Measurements from ENCODE around the gene PDGFB.

The PDGFB gene

GRCh38 chr22:39204216-39204615 lies 40.6 kb downstream of the PDGFB start:
- H4K8ac ChIP-seq (ENCODE audit: low read depth, low read length): no peak overlapping the region
- WGBS (ENCODE audit: extremely low coverage, insufficient coverage, insufficient read length): no CpG with 5 or more reads among the region's 8 CpGs
- no peak overlapping the region for H3K4me3 ChIP-seq (ENCODE audit: low read depth, low read length)

DNA sequence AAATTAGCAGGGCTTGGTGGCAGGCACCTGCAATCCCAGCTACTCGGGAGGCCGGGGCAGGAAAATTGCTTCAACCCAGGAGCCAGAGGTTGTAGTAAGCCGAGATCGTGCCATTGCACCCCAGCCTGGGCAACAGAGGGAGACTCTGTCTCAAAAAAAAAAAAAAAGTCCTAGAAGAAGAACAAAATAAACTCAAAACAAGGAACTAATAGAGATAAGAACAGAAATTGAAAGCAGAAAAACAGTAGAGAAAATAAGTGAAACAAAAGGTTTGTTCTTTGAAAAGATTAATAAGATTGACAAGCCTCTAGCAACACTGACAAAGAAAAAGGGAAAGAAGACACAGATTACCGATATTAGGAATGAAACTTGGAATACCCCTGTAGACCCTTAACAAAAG lies 47.2 kb downstream of the PDGFB start:
- no peak overlapping the region for H3K14ac ChIP-seq (ENCODE audit: low read length)
- no peak overlapping the region for H3K18ac ChIP-seq (ENCODE audit: low read length)
- peaks cover 8% of the 10 kb centered on the region for H3K9me3 ChIP-seq (ENCODE audit: insufficient read depth, low read depth, low read length)
- H3K79me2 ChIP-seq (ENCODE audit: control insufficient read depth, insufficient read depth, low read length, poor library complexity): no peaks in the 10 kb centered on the region
- peaks cover 1% of the 10 kb centered on the region for H3K79me1 ChIP-seq (ENCODE audit: low read length)
- no peak overlapping the region for H3K4me2 ChIP-seq (ENCODE audit: low read length)
- H3K4ac ChIP-seq (ENCODE audit: low read depth, low read length): no peak overlapping the region
- WGBS (ENCODE audit: extremely low coverage, insufficient coverage, insufficient read length): no CpG with 5 or more reads among the region's 5 CpGs
- no peak for DNase-seq
- H3K9ac ChIP-seq (ENCODE audit: low read length): no peak overlapping the region
- H2AFZ ChIP-seq (ENCODE audit: insufficient read depth, low read length, poor library complexity): no peak overlapping the region
- H3K4me1 ChIP-seq (ENCODE audit: control insufficient read depth in 1 of 2, insufficient read depth in 2 of 2, low read length in 2 of 2): peaks cover 0 to 2% of the 10 kb centered on the region in 2 experiments
- H2AK5ac ChIP-seq (ENCODE audit: low read length): no peak overlapping the region
- H3K27me3 ChIP-seq (ENCODE audit: insufficient read depth, low read length): no peaks in the 10 kb centered on the region
- no peak overlapping the region for H2BK120ac ChIP-seq (ENCODE audit: insufficient read depth, low read length, poor library complexity)
- no peak overlapping the region for H4K12ac ChIP-seq (ENCODE audit: low read depth, low read length)
- no peak overlapping the region for H3K23ac ChIP-seq (ENCODE audit: low read length)
- H3K4me3 ChIP-seq (ENCODE audit: low read depth, low read length): no peak overlapping the region
- H3K27ac ChIP-seq (ENCODE audit: low read depth, low read length): no peak overlapping the region
- H2BK5ac ChIP-seq (ENCODE audit: low read depth, low read length, poor library complexity): no peak overlapping the region
- H4K8ac ChIP-seq (ENCODE audit: low read depth, low read length): no peak overlapping the region
- no peak overlapping the region for H4K91ac ChIP-seq (ENCODE audit: low read depth, low read length)
- H2BK12ac ChIP-seq (ENCODE audit: low read length): no peak overlapping the region
- H3K36me3 ChIP-seq (ENCODE audit: control insufficient read depth in 1 of 2, insufficient read depth in 2 of 2, low read length in 2 of 2): no peaks in the 10 kb centered on the region

More at GRCh38 chr22:39204216-39204615, 40.6 kb downstream of the PDGFB start:
- no peak overlapping the region for H4K91ac ChIP-seq (ENCODE audit: low read depth, low read length)
- H3K4ac ChIP-seq (ENCODE audit: low read depth, low read length): no peak overlapping the region
- peaks cover 13 to 14% of the 10 kb centered on the region in 2 experiments for H3K4me1 ChIP-seq (ENCODE audit: control insufficient read depth in 1 of 2, insufficient read depth in 2 of 2, low read length in 2 of 2)
- no peak overlapping the region for H2AK5ac ChIP-seq (ENCODE audit: low read length)
- H3K36me3 ChIP-seq (ENCODE audit: control insufficient read depth in 1 of 2, insufficient read depth in 2 of 2, low read length in 2 of 2): no peaks in the 10 kb centered on the region
- H4K12ac ChIP-seq (ENCODE audit: low read depth, low read length): no peak overlapping the region
- no peak overlapping the region for H2BK5ac ChIP-seq (ENCODE audit: low read depth, low read length, poor library complexity)
- DNase-seq: no peak
- no peak overlapping the region for H3K4me2 ChIP-seq (ENCODE audit: low read length)
- H3K79me2 ChIP-seq (ENCODE audit: control insufficient read depth, insufficient read depth, low read length, poor library complexity): no peaks in the 10 kb centered on the region
- no peak overlapping the region for H3K9ac ChIP-seq (ENCODE audit: low read length)
- H3K27me3 ChIP-seq (ENCODE audit: insufficient read depth, low read length): no peaks in the 10 kb centered on the region
- H3K14ac ChIP-seq (ENCODE audit: low read length): no peak overlapping the region
- no peak overlapping the region for H2BK12ac ChIP-seq (ENCODE audit: low read length)
- no peaks in the 10 kb centered on the region for H3K9me3 ChIP-seq (ENCODE audit: insufficient read depth, low read depth, low read length)
- no peak overlapping the region for H2BK120ac ChIP-seq (ENCODE audit: insufficient read depth, low read length, poor library complexity)
- peaks cover 9% of the 10 kb centered on the region for H3K79me1 ChIP-seq (ENCODE audit: low read length)
- H2AFZ ChIP-seq (ENCODE audit: insufficient read depth, low read length, poor library complexity): no peak overlapping the region
- H3K27ac ChIP-seq (ENCODE audit: low read depth, low read length): no peak overlapping the region
- no peak overlapping the region for H3K18ac ChIP-seq (ENCODE audit: low read length)
- no peak overlapping the region for H3K23ac ChIP-seq (ENCODE audit: low read length)

DNA sequence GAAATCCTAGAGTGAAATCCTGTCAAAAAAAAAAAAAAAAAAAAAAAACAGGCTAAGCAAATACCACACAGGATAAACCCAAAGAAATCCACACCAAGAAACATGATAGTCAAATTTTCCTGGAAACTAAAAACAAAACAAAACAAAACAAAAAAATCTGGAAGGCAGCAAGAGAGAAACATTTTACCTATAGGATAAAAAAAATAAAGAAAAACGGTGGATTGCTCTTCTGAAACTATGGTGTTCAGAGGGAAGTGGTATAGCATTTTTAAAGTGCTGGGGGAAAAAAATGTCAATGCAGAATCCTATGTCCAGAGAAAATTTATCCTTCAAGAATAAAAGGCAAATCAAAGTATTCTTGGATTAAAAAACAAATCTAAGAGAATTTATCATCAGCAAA lies 50.7 kb downstream of the PDGFB start:
- Histone ChIP-seq H3K27ac (ENCODE audit: low read depth, low read length) (no peak overlapping the region), H3K4me2 (ENCODE audit: low read length) (no peak overlapping the region), H2BK12ac (ENCODE audit: low read length) (no peak overlapping the region), H3K79me2 (ENCODE audit: control insufficient read depth, insufficient read depth, low read length, poor library complexity) (no peaks in the 10 kb centered on the region), H4K8ac (ENCODE audit: low read depth, low read length) (no peak overlapping the region), H3K14ac (ENCODE audit: low read length) (no peak overlapping the region), H2BK5ac (ENCODE audit: low read depth, low read length, poor library complexity) (no peak overlapping the region), H3K9ac (ENCODE audit: low read length) (no peak overlapping the region), H2AK5ac (ENCODE audit: low read length) (no peak overlapping the region), H3K9me3 (ENCODE audit: insufficient read depth, low read depth, low read length) (peaks cover 8% of the 10 kb centered on the region), H3K18ac (ENCODE audit: low read length) (no peak overlapping the region), H4K91ac (ENCODE audit: low read depth, low read length) (no peak overlapping the region), H3K27me3 (ENCODE audit: insufficient read depth, low read length) (no peaks in the 10 kb centered on the region), H4K12ac (ENCODE audit: low read depth, low read length) (no peak overlapping the region), H3K4me1 (ENCODE audit: control insufficient read depth in 1 of 2, insufficient read depth in 2 of 2, low read length in 2 of 2) (no peaks in the 10 kb centered on the region), H2AFZ (ENCODE audit: insufficient read depth, low read length, poor library complexity) (no peak overlapping the region), H3K23ac (ENCODE audit: low read length) (no peak overlapping the region), H3K4me3 (ENCODE audit: low read depth, low read length) (no peak overlapping the region), H3K79me1 (ENCODE audit: low read length) (no peaks in the 10 kb centered on the region), H3K4ac (ENCODE audit: low read depth, low read length) (no peak overlapping the region), H3K36me3 (ENCODE audit: control insufficient read depth in 1 of 2, insufficient read depth in 2 of 2, low read length in 2 of 2) (no peaks in the 10 kb centered on the region), H2BK120ac (ENCODE audit: insufficient read depth, low read length, poor library complexity) (no peak overlapping the region)
- no peak for DNase-seq
- WGBS (ENCODE audit: extremely low coverage, insufficient coverage, insufficient read length): no CpG with 5 or more reads among the region's 1 CpG

DNA sequence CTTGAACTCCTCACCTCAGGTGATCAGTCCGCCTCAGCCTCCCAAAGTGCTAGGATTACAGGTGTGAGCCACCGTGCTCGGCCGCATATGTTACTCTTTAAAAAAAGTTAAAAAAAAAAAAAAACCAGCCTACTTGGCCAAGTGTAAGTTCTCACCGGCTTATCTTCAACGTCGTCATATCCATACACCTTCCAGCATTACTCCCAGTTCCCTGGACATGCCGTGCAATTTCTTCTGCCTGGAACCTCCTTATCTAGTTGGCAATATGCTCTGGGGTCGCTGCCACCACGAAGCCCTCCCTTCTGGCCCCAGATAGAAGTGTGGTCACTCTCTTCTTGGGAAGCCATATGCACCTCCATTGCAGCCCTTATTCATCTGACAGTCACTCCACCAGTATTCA lies 56.0 kb downstream of the PDGFB start:
- Histone ChIP-seq H3K79me2 (ENCODE audit: control insufficient read depth, insufficient read depth, low read length, poor library complexity) (no peaks in the 10 kb centered on the region), H3K9ac (ENCODE audit: low read length) (no peak overlapping the region), H3K4ac (ENCODE audit: low read depth, low read length) (no peak overlapping the region), H4K91ac (ENCODE audit: low read depth, low read length) (no peak overlapping the region), H3K79me1 (ENCODE audit: low read length) (no peaks in the 10 kb centered on the region), H3K18ac (ENCODE audit: low read length) (no peak overlapping the region), H3K9me3 (ENCODE audit: insufficient read depth, low read depth, low read length) (peaks cover 8% of the 10 kb centered on the region), H3K4me1 (ENCODE audit: control insufficient read depth in 1 of 2, insufficient read depth in 2 of 2, low read length in 2 of 2) (no peaks in the 10 kb centered on the region), H2AK5ac (ENCODE audit: low read length) (no peak overlapping the region), H2BK5ac (ENCODE audit: low read depth, low read length, poor library complexity) (no peak overlapping the region), H3K36me3 (ENCODE audit: control insufficient read depth in 1 of 2, insufficient read depth in 2 of 2, low read length in 2 of 2) (no peaks in the 10 kb centered on the region), H2BK120ac (ENCODE audit: insufficient read depth, low read length, poor library complexity) (no peak overlapping the region), H3K23ac (ENCODE audit: low read length) (no peak overlapping the region), H3K14ac (ENCODE audit: low read length) (no peak overlapping the region), H4K8ac (ENCODE audit: low read depth, low read length) (no peak overlapping the region), H3K27me3 (ENCODE audit: insufficient read depth, low read length) (no peaks in the 10 kb centered on the region), H3K4me3 (ENCODE audit: low read depth, low read length) (no peak overlapping the region), H3K27ac (ENCODE audit: low read depth, low read length) (no peak overlapping the region), H2AFZ (ENCODE audit: insufficient read depth, low read length, poor library complexity) (no peak overlapping the region), H3K4me2 (ENCODE audit: low read length) (no peak overlapping the region), H4K12ac (ENCODE audit: low read depth, low read length) (no peak overlapping the region), H2BK12ac (ENCODE audit: low read length) (no peak overlapping the region)
- DNase-seq: no peak
- WGBS (ENCODE audit: extremely low coverage, insufficient coverage, insufficient read length): no CpG with 5 or more reads among the region's 10 CpGs
